HG02798 (cell line): ENCODE measurements around the gene ARMC12.

Experiments
- ATAC-seq: cut with Tn5 transposase; IDR thresholded peaks from one replicate; pipeline ENCODE4 v1.9.1; 2021; ENCODE audit warnings: mild to moderate bottlenecking; ENCODE audit not compliant: unreplicated experiment, poor library complexity

ARMC12 gene

GRCh38 chr6:35771343-35771627, 34.5 kb downstream of the ARMC12 start:
- no peak for ATAC-seq

GRCh38 chr6:35774116-35774794, 37.4 kb downstream of the ARMC12 start:
- no peak for ATAC-seq

- no peak for ATAC-seq
Measured at GRCh38 chr6:35775031-35775430, 38.2 kb downstream of the ARMC12 start.

GRCh38 chr6:35776364-35777215, 39.8 kb downstream of the ARMC12 start, which contains the start of gene CLPSL2:
TSS of gene CLPSL2 (plus strand) at chr6:35776598. CDS start at chr6:35776619, 21 bp downstream.
- no peak for ATAC-seq

GRCh38 chr6:35777356-35778102, 40.7 kb downstream of the ARMC12 start:
- ATAC-seq, result no peak

GRCh38 chr6:35778437-35778836, 41.6 kb downstream of the ARMC12 start:
- no peak for ATAC-seq

- no peak for ATAC-seq
Measured at GRCh38 chr6:35780719-35781118, 43.9 kb downstream of the ARMC12 start, which contains the start of gene CLPSL1. TSS of gene CLPSL1 (plus strand) at chr6:35781019. CDS start at chr6:35781111, 92 bp downstream.

GRCh38 chr6:35781290-35781689, 44.5 kb downstream of the ARMC12 start:
- no peak for ATAC-seq

GRCh38 chr6:35782424-35782823, 45.6 kb downstream of the ARMC12 start:
- no peak for ATAC-seq

- no peak for ATAC-seq
Measured at GRCh38 chr6:35784200-35784599, 47.4 kb downstream of the ARMC12 start.

GRCh38 chr6:35786272-35786671, 49.4 kb downstream of the ARMC12 start:
- no peak for ATAC-seq

GRCh38 chr6:35786810-35787209, 50.0 kb downstream of the ARMC12 start:
- no peak for ATAC-seq

GRCh38 chr6:35787266-35788218, 50.7 kb downstream of the ARMC12 start:
- no peak for ATAC-seq

GRCh38 chr6:35788423-35788982, 51.7 kb downstream of the ARMC12 start:
- no peak for ATAC-seq

- ATAC-seq, result no peak
Measured at GRCh38 chr6:35790683-35791082, 53.9 kb downstream of the ARMC12 start.

- ATAC-seq, result no peak
Measured at GRCh38 chr6:35794536-35795452, 58.0 kb downstream of the ARMC12 start.

- ATAC-seq, result no peak
Measured at GRCh38 chr6:35795453-35796071, 58.7 kb downstream of the ARMC12 start.

GRCh38 chr6:35796236-35796635, 59.4 kb downstream of the ARMC12 start:
- ATAC-seq, result no peak
